Hepatocyte (in vitro differentiated cells): ENCODE results near the gene SIX6.

Experiments used
- EZH2 ChIP-seq: fragments of 200-600 bp; sonication (generic); IDR thresholded peaks from 2 replicates; pipeline ENCODE4 v1.6.1; 2016; ENCODE audit warnings: antibody characterized with exemption, mild to moderate bottlenecking, borderline replicate concordance
- EZH2phosphoT487 ChIP-seq: fragments of 200-600 bp; sonication (generic); IDR thresholded peaks from one replicate; pipeline ENCODE4 v1.6.1; 2018; ENCODE audit warnings: antibody characterized with exemption, mild to moderate bottlenecking, low read depth, moderate library complexity; ENCODE audit not compliant: unreplicated experiment, severe bottlenecking
- TF ChIP-seq, protein P1 (sequence below): fragments of 200-600 bp; sonication (generic); IDR thresholded peaks from 2 replicates; pipeline ENCODE4 v1.5.1; 2016; ENCODE audit warnings: antibody characterized with exemption, mild to moderate bottlenecking; ENCODE audit not compliant: poor library complexity

GRCh38 chr14:60487211-60487610 lies 21.7 kb upstream of the SIX6 start:
- TF ChIP-seq, protein P1, sequence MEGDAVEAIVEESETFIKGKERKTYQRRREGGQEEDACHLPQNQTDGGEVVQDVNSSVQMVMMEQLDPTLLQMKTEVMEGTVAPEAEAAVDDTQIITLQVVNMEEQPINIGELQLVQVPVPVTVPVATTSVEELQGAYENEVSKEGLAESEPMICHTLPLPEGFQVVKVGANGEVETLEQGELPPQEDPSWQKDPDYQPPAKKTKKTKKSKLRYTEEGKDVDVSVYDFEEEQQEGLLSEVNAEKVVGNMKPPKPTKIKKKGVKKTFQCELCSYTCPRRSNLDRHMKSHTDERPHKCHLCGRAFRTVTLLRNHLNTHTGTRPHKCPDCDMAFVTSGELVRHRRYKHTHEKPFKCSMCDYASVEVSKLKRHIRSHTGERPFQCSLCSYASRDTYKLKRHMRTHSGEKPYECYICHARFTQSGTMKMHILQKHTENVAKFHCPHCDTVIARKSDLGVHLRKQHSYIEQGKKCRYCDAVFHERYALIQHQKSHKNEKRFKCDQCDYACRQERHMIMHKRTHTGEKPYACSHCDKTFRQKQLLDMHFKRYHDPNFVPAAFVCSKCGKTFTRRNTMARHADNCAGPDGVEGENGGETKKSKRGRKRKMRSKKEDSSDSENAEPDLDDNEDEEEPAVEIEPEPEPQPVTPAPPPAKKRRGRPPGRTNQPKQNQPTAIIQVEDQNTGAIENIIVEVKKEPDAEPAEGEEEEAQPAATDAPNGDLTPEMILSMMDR, result no peak
- TF ChIP-seq EZH2, result no peak
- no peak for TF ChIP-seq EZH2phosphoT487
